NCI-H1048 (cell line): ENCODE data around the gene IFITM5.
"Not testable (repeated sequence)": the region's sequence is repeated elsewhere in the genome, so short reads cannot be mapped to it uniquely, and the experiment has no call there.

Experiments used
- DNase-seq: peaks from one replicate; lab custom pipeline; 2025; lab: John Stamatoyannopoulos, UW

The IFITM5 gene

DNA sequence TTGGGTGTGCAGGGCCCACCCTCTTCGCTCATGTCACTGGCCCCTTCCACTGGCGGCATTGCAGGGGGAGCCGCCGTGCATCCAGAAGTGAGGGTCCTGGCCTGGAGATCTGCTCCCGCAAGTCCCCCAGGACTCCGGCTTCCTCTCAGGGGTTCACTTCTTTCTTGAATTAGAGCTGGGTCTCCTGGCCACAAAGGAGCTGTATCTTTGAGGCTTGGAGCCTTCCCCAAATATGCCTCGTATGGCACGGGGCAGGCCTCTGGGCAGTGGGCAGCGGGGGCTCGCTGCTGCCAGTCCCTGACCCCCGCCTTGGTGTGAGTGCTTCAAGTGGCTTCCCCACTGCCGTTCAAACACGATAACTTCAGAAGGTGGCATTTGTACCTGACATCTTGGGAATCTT lies 28.7 kb upstream of the IFITM5 start:
- no peak for DNase-seq

- DNase-seq = no peak
Measured at GRCh38 chr11:327581-327923, 28.2 kb upstream of the IFITM5 start.

GRCh38 chr11:326842-327580 lies 27.7 kb upstream of the IFITM5 start:
- DNase-seq = no peak

- DNase-seq = no peak
Measured at GRCh38 chr11:326592-326841, 27.2 kb upstream of the IFITM5 start.

DNA sequence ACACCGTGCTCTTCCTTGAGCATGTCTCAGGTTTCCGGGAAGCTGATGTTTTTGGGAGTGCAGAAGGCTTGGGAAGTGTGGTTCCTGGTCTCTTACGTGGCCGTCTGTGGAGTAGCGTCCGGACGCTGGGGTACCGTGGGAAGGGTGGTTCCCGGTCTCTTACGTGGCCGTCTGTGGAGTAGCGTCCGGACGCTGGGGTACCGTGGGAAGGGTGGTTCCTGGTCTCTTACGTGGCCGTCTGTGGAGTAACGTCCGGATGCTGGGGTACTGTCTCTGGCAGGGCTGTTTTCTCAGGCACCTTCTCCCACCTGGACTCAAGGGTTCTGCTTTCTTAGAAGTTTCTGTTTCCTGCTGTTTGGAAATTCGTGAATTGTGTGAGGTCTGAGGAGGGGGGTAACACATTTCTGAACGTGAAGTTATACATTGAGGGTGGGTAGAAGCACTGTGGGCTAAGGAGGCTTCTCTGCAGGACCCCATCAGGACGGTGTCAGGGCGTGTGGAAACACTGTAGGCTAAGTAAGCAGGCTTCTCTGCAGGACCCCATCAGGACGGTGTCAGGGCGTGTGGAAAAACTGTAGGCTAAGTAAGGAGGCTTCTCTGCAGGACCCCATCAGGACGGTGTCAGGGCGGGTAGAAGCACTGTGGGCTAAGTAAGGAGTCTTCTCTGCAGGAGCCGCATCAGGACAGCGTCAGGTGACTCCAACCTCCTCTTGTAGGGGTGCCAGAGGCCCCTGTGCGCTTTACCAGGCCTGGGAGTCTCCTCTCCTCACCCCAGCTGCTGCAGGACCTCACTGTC lies 26.7 kb upstream of the IFITM5 start:
- DNase-seq = no peak

- DNase-seq = not testable (repeated sequence)
Measured at GRCh38 chr11:324593-325517, 25.5 kb upstream of the IFITM5 start.

GRCh38 chr11:324156-324555 lies 24.8 kb upstream of the IFITM5 start:
- DNase-seq = no peak

DNA sequence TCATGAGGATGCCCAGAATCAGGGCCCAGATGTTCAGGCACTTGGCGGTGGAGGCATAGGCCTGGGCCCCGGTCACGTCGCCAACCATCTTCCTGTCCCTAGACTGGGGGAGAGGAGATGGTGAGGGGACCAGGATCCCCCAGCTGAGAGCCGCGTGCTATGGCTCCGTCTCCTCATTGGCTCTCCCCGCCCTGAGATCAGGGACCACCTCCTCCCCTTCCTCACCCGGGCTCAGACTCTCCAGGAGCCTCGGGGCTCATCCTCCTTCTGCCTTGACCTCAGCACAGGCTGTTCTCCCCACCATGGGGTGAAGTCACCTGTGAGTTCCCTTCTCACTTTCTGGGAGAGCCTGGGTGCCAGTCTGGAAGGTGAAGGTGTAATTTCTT lies 20.6 kb upstream of the IFITM5 start:
- not testable (repeated sequence) for DNase-seq

- not testable (repeated sequence) for DNase-seq
Measured at GRCh38 chr11:319121-319887, 20.0 kb upstream of the IFITM5 start.

GRCh38 chr11:318405-319120 lies 19.2 kb upstream of the IFITM5 start:
- not testable (repeated sequence) for DNase-seq

DNA sequence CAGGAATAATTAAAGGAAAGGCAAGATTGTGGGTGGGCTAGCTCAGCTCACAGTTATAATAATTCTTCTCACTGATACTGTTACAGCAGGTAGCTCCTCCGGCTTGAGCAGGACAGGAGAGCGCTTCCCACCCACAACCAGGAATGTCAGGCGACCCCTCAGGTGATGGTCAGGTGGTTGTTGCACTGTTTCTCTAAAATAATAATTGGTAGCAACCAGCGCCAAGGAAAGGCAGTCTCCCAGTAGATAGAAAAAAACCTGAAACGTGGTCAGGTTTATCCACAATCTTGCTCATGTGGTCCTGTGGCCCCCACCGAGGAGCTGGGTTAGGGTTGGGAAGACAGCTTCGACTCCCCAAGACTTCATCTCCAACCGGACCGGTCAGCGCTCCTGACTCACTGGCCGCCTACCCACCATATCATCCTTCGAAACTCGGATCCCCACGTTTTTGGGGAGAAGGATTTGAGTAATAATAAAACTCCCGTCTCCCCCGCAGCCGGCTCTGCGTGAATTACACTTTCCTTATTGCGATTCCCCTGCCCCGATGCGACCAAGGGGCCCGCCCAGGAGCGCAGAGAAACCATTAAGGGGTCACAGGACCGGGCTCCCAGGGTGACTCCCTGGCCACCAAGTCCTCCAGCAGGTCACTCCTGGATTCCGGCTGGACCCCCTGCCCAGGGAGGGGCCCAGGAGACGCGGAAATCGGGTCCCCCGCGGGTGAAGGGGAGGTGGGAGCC lies 18.5 kb upstream of the IFITM5 start:
- not testable (repeated sequence) for DNase-seq

DNA sequence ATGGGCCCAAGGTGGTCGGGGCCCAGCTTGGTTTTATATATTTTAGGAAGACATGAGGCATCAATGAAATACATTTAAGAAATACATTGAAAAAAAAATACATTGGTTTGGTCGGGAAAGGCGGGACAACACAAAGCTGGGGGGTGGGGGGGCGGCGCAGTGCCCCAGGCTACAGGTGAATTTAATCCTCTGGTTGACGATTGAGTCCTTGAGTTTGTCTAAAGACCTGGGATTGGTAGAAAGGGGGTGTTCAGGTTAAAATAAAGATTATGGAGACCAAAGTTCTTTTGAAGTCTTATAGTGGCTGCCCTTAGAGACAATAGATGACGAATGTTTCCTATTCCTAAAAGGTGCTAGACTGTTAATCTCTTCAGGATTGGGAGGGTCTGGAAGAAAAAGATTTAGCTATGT lies 17.6 kb upstream of the IFITM5 start:
- no peak for DNase-seq

- no peak for DNase-seq
Measured at GRCh38 chr11:316031-316701, 16.8 kb upstream of the IFITM5 start.

GRCh38 chr11:315516-315994 lies 16.2 kb upstream of the IFITM5 start:
- DNase-seq = no peak

DNA sequence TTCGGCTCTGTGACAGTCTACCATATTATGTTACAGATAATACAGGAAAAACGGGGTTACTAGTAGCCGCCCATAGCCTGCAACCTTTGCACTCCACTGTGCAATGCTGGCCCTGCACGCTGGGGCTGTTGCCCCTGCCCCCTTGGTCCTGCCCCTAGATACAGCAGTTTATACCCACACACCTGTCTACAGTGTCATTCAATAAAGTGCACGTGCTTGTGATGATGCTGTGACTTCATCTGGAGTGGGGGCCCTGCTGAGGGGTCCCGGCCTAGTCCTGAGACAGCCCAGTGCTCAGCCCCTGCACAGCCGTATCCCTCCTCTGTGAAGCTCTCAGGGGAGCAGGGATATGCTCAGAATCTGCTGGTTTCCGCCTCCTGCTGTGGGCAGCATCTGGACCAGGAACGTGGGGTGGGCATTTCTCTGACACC lies 15.7 kb upstream of the IFITM5 start:
- no peak for DNase-seq

GRCh38 chr11:314554-314875 lies 15.2 kb upstream of the IFITM5 start:
- not testable (repeated sequence) for DNase-seq

- DNase-seq = no peak
Measured at GRCh38 chr11:313787-314553, 14.6 kb upstream of the IFITM5 start, which contains the start of gene IFITM1. IFITM1 (plus strand) TSS chr11:314040; CDS start chr11:314171, 131 bp downstream.

DNA sequence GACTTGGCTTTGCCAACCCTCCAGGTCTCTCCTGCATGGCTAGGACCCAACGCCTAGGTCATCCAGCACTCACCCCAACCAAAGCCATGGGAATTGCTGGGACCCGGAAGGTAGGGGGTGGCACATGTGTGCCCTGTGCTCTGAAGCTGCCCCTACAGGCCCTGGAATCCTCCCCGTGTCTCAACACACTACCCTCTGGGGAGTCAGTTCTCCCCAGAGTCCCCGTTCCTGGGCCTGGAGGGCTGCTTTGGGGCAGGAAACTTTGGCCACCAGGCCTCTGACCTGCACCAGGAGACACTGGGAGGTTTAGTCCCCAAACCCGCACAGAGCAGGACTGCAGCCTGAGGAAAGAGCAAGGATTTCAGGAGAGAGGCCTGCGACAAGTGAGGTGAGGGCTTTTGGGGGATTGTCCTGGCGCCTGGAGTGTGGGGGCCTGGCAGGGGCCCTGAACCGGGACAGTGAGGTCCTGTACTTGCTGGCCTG lies 14.0 kb upstream of the IFITM5 start:
- DNase-seq = no peak
